Activated T-cell treated with anti-CD3 and anti-CD28 coated beads for 48 hours (primary cell): Measurements from ENCODE around the gene OR51G2.

ENCODE experiments used
- DNase-seq: peaks from one replicate; pipeline ENCODE4 v3.0.0-alpha.2; 2020; ENCODE audit warnings: low read depth

OR51G2 gene

GRCh38 chr11:4863876-4864275 lies 55.3 kb downstream of the OR51G2 start:
- DNase-seq: no peak
